Hepatocyte (in vitro differentiated cells): ENCODE data around the gene KMT2B. TPM values are rescaled to one million over a fixed set of nuclear protein-coding genes. Genes with fewer than 3 reads are reported as not detected.

ENCODE experiments used
- DNase-seq: peaks from one replicate; pipeline ENCODE4 v3.0.0-alpha.2; 2016; ENCODE audit warnings: low spot score
- H2AFZ ChIP-seq: fragments of 200-600 bp; sonication (generic); 2 replicates; pipeline ENCODE4 v1.6.0; 2016; ENCODE audit warnings: antibody characterized with exemption, mild to moderate bottlenecking
- H3K27ac ChIP-seq: fragments of 200-600 bp; sonication (generic); 2 replicates; pipeline ENCODE4 v1.5.1; 2016; ENCODE audit warnings: mild to moderate bottlenecking
- H3K27me3 ChIP-seq: fragments of 200-600 bp; sonication (generic); 2 replicates; pipeline ENCODE4 v1.6.1; 2016
- H3K36me3 ChIP-seq: fragments of 200-600 bp; sonication (generic); replicated peaks from 2 replicates; pipeline ENCODE4 v1.5.1; 2016; ENCODE audit warnings: low read depth; ENCODE audit not compliant: insufficient read depth
- H3K4me1 ChIP-seq: fragments of 200-600 bp; sonication (generic); 2 replicates; pipeline ENCODE4 v1.5.1; 2016; ENCODE audit warnings: mild to moderate bottlenecking, moderate library complexity; ENCODE audit not compliant: insufficient read depth
- H3K4me2 ChIP-seq: fragments of 200-600 bp; sonication (generic); 2 replicates; pipeline ENCODE4 v1.6.0; 2016
- H3K4me3 ChIP-seq: fragments of 200-600 bp; sonication (generic); 2 replicates; pipeline ENCODE4 v1.5.1; 2016; ENCODE audit warnings: mild to moderate bottlenecking
- H3K79me2 ChIP-seq: fragments of 200-600 bp; sonication (generic); 2 replicates; pipeline ENCODE4 v1.6.0; 2017; ENCODE audit warnings: mild to moderate bottlenecking
- H3K9me2 ChIP-seq: fragments of 200-600 bp; sonication (generic); replicated peaks from 2 replicates; pipeline ENCODE4 v1.6.0; 2017; ENCODE audit warnings: mild to moderate bottlenecking; ENCODE audit not compliant: insufficient read depth
- H3K9me3 ChIP-seq: fragments of 200-600 bp; sonication (generic); 2 replicates; pipeline ENCODE4 v1.5.1; 2016; ENCODE audit warnings: low read depth, mild to moderate bottlenecking
- H4K20me1 ChIP-seq: fragments of 200-600 bp; sonication (generic); 2 replicates; pipeline ENCODE4 v1.6.0; 2016; ENCODE audit warnings: mild to moderate bottlenecking; ENCODE audit not compliant: insufficient read depth, poor library complexity, severe bottlenecking
- CTCF ChIP-seq: fragments of 200-600 bp; sonication (generic); IDR thresholded peaks from 2 replicates; pipeline ENCODE4 v1.5.1; 2016; ENCODE audit warnings: antibody characterized with exemption, mild to moderate bottlenecking; ENCODE audit not compliant: poor library complexity
- EZH2 ChIP-seq: fragments of 200-600 bp; sonication (generic); IDR thresholded peaks from 2 replicates; pipeline ENCODE4 v1.6.1; 2016; ENCODE audit warnings: antibody characterized with exemption, mild to moderate bottlenecking, borderline replicate concordance
- EZH2phosphoT487 ChIP-seq: fragments of 200-600 bp; sonication (generic); IDR thresholded peaks from one replicate; pipeline ENCODE4 v1.6.1; 2018; ENCODE audit warnings: antibody characterized with exemption, mild to moderate bottlenecking, low read depth, moderate library complexity; ENCODE audit not compliant: unreplicated experiment, severe bottlenecking
- WGBS: methylation state at CpG from one replicate; pipeline ENCODE4 v1.1.6; 2016; ENCODE audit warnings: low lambda C conversion rate; ENCODE audit errors: missing lambda C conversion rate; 5-methylcytosine and 5-hydroxymethylcytosine counted together
- polyA plus RNA-seq: library from polyadenylated mRNA; unstranded; fragments of >200 nt; fragmentation: Nextera tagmentation; extraction: Ambion mirVana; gene quantifications from 2 replicates; pipeline ENCODE4 v1.2.1, GENCODE V29; 2016
- total RNA-seq: library from RNA; depleted of rRNA; stranded (reverse); fragments of >200 nt; gene quantifications from 2 replicates; pipeline ENCODE4 v1.2.3, GENCODE V29; 2014

The KMT2B gene
- total and polyA plus RNA-seq, 2 experiments from 2014 or later, result 9.3 to 12.8 TPM

DNA sequence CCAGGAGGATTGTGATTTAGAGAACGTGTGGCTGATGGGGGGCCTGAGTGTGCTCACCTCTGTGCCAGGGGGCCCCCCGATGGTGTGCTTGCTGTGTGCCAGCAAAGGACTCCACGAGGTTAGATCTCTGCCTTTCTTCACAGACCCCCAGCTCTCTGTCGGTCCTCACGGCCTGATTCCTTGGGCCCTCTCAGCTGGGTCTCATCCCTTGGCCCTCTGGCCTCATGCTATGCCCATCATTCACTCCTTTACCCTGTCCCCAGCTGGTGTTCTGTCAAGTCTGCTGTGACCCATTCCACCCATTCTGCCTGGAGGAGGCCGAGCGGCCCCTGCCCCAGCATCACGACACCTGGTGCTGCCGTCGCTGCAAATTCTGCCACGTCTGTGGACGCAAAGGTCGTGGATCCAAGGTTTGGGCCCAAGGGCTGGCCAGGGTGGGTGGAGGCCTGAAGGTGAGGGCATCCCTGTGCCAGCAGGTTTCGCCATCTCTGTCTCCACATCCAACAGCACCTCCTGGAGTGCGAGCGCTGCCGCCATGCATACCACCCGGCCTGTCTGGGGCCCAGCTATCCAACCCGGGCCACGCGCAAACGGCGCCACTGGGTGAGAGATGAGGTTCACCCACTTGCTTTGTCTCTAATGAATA lies 7.5 kb downstream of the KMT2B start:
- Histone ChIP-seq H3K9me2 (no peaks in the 10 kb centered on the region), H2AFZ (no peak overlapping the region), H3K27me3 (no peaks in the 10 kb centered on the region), H3K4me3 (no peak overlapping the region), H3K79me2 (peaks cover 19% of the 10 kb centered on the region), H3K4me2 (no peak overlapping the region), H3K4me1 (no peaks in the 10 kb centered on the region), H4K20me1 (peaks cover 8% of the 10 kb centered on the region), H3K36me3 (no peaks in the 10 kb centered on the region), H3K27ac (no peak overlapping the region), H3K9me3 (no peaks in the 10 kb centered on the region)
- 95% methylated on average over 23 of the region's 23 CpGs for WGBS
- DNase-seq, result no peak
- TF ChIP-seq EZH2 (no peak), EZH2phosphoT487 (no peak), CTCF (no peak)

DNA sequence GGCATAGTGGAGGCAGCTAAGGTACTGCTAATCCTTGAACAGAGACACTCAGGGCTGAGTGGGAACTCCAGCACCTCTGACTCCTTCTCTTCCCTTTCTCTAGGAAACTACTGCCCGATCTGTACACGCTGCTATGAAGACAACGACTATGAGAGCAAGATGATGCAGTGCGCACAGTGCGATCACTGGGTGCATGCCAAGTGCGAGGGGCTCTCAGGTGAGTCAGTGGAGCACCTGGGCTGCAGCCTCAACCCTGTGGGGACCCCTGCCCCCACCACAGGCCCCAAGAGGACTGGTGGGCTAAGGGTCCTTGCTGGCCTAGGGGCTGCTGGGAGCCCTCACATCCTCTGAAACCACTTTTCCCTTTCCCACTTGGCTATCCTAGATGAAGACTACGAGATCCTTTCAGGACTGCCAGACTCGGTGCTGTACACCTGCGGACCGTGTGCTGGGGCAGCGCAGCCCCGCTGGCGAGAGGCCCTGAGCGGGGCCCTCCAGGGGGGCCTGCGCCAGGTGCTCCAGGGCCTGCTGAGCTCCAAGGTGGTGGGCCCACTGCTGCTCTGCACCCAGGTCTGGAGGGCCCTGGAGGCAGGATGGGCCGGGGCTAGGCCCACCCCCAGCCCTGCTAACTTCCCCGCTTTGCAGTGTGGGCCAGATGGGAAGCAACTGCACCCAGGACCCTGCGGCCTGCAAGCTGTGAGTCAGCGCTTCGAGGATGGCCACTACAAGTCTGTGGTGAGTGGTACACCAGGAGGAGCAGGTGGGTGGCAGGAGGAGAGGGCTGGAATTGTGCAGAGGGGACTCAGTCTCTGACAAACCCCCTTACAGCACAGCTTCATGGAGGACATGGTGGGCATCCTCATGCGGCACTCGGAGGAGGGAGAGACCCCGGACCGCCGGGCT lies 9.5 kb downstream of the KMT2B start:
- 97% methylated on average over 25 of the region's 25 CpGs for WGBS
- Histone ChIP-seq H3K4me1 (no peaks in the 10 kb centered on the region), H3K36me3 (no peaks in the 10 kb centered on the region)

GRCh38 chr19:35727956-35728706 lies 10.3 kb downstream of the KMT2B start:
- H3K4me2 ChIP-seq, result no peak overlapping the region
- 91% methylated on average over 17 of the region's 19 CpGs for WGBS
- H3K9me2 ChIP-seq, result no peaks in the 10 kb centered on the region
- no peak overlapping the region for H2AFZ ChIP-seq
- no peaks in the 10 kb centered on the region for H3K9me3 ChIP-seq
- no peaks in the 10 kb centered on the region for H3K36me3 ChIP-seq
- H3K4me3 ChIP-seq, result no peak overlapping the region
- no peak overlapping the region for H3K27ac ChIP-seq
- no peak for DNase-seq
- no peaks in the 10 kb centered on the region for H3K79me2 ChIP-seq
- TF ChIP-seq EZH2, result no peak
- TF ChIP-seq CTCF, result no peak
- TF ChIP-seq EZH2phosphoT487, result no peak
- no peaks in the 10 kb centered on the region for H3K4me1 ChIP-seq
- H3K27me3 ChIP-seq, result no peaks in the 10 kb centered on the region
- H4K20me1 ChIP-seq, result no peaks in the 10 kb centered on the region

More for the DNA sequence above, 9.5 kb downstream of the KMT2B start:
- TF ChIP-seq EZH2 (no peak), CTCF (no peak), EZH2phosphoT487 (no peak)
- Histone ChIP-seq H3K4me3 (no peak overlapping the region), H2AFZ (no peak overlapping the region), H4K20me1 (no peaks in the 10 kb centered on the region), H3K27ac (no peak overlapping the region), H3K4me2 (no peak overlapping the region), H3K27me3 (no peaks in the 10 kb centered on the region), H3K9me2 (no peaks in the 10 kb centered on the region), H3K9me3 (no peaks in the 10 kb centered on the region), H3K79me2 (peaks cover 2% of the 10 kb centered on the region)
- DNase-seq, result no peak
